NCI-H2029 (cell line): Measurements from ENCODE around the gene TLDC2.
"Not testable (repeated sequence)": the region's sequence is repeated elsewhere in the genome, so short reads cannot be mapped to it uniquely, and the experiment has no call there.

Experiments used
- DNase-seq: peaks from one replicate; lab custom pipeline; 2025; lab: John Stamatoyannopoulos, UW

TLDC2 gene

DNA sequence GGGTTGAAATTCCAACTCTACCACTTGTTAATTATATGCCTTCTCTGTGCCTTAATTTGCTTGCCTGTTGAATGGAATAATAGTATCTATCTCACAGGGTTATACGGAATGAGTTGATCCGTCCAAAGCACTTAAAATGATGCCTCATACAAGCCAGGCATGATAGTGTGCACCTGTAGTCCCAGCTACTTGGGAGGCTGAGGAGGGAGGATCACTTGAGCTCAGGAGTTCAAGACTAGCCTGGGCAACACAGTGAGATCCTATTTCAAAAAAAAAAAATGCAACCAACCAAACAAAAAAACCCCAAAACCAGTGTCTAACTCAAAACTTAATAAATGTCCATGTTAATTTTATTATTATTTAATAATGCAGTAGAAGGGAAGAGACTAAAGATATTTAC is 40.3 kb downstream of the TLDC2 start:
- no peak for DNase-seq

- DNase-seq, result no peak
These were observed 41.3 kb downstream of the TLDC2 start for GRCh38 chr20:36917240-36917639.

GRCh38 chr20:36917943-36918342 is 42.0 kb downstream of the TLDC2 start:
- DNase-seq, result no peak

DNA sequence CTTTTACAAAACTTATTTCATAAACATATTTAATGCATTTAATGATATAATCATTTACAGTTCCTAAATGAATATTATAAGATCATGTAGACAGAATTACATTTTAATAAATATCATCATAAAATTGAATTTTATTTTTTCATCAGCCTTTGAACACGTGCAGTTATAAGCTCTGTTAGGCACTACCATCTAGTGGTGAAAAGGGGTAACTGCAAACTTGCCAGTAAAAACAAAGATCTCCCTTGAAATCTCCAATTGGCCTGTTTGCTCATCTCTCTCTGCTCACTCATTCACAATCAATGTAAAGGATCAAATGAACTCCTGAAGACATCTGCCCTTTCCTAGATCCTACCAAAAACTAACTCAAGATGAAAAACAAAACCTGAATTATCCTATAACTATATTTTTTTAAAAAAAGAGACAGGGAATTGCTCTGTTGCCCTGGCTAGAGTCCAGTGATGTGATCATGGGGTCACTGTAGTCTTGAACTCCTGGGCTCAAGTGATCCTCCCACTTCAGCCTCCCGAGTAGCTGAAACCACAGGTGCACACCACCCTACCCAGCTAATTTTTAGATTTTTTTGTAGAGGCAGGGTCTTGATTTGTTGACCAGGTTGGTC is 43.9 kb downstream of the TLDC2 start:
- DNase-seq, result peak; percentile 33

DNA sequence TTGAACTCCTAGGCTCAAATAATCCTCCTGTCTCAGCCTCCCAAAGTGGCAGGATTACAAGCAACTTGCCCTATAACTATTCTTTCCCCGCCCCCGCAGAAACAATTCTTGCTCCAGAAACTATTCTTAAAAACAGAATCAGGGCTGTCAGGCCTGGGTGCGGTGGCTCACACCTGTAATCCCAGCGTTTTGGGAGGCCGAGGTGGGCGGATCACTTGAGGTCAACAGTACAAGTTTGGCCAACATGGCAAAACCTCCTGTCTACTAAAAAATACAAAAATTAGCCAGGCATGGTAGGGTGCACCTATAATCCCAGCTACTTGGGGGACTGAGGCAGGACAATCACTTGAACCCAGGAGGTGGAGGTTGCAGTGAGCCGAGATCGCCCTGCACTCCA is 44.4 kb downstream of the TLDC2 start:
- DNase-seq, result no peak

- no peak for DNase-seq
These were observed 48.5 kb downstream of the TLDC2 start for GRCh38 chr20:36924167-36925045.

- no peak for DNase-seq
These were observed 49.3 kb downstream of the TLDC2 start for GRCh38 chr20:36925234-36925633.

DNA sequence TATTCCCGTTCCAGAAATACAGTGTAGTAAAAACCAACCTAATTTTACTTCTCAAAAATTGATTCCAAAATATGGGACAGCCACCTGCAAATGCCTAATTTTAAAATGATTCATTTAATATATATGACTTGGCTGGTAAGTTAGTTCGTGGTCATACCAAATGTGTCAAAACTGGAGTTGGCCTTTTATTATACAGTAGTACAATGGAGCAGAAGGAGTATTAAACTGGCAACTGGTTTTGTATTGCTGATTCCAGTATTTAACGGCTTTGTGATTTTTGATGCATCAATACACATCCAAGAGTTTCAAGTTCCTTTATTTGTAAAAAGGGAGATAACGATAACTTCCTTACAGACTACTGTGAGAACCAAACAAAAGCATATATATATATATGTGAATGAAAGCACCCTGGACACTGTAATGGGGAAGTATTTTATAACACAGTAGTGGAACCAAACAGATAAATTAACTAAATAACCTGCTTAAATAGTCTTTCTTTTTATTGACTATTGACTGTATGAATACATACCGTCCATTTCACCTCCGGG is 50.8 kb downstream of the TLDC2 start:
- no peak for DNase-seq

GRCh38 chr20:36927704-36928103 is 51.8 kb downstream of the TLDC2 start:
- no peak for DNase-seq

- DNase-seq, result no peak
These were observed 53.4 kb downstream of the TLDC2 start for GRCh38 chr20:36929290-36929689.

- DNase-seq, result no peak
These were observed 53.8 kb downstream of the TLDC2 start for GRCh38 chr20:36929691-36930090.

GRCh38 chr20:36932067-36932466 is 56.1 kb downstream of the TLDC2 start:
- DNase-seq, result not testable (repeated sequence)

DNA sequence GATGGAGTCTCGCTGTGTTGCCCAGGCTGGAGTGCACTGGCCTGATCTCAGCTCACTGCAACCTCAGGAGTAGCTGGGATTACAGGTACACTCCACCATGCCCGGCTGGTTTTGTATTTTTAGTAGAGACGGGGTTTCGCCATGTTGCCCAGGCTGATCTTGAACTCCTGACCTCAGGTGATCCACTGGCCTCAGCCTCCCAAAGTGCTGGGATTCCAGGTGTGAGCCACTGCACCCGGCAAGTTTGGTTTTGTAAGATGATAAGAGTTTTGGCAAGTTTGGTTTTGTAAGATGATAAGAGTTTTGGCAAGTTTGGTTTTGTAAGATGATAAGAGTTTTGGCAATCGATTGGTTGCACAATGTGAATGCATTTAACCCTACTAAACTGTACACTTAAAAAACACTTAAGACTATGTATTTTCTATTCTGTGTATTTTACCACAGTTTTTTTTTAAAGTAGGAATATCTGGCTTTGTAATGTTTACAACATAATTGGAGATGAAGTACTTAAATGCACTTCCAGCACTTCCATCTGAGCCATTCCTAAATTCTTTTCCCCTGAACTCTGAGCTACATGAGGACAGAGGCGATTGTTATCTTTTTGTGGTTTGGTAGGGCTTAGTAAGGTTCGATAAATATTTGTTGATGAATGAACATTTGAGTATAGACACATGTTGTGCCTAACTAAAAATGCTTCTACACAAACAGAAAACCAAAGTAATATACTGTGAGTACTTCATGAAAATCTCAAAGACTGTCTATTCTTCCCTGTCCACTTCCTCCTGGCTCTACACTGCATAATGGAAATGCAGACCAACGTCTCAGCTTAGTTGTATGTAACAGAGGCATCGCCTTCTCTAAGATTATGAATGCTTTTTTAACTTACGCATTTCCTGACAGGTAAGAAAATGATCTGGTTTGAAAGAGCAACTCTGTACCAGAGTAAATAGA is 56.8 kb downstream of the TLDC2 start:
- DNase-seq, result no peak

GRCh38 chr20:36933571-36933970 is 57.6 kb downstream of the TLDC2 start:
- not testable (repeated sequence) for DNase-seq

DNA sequence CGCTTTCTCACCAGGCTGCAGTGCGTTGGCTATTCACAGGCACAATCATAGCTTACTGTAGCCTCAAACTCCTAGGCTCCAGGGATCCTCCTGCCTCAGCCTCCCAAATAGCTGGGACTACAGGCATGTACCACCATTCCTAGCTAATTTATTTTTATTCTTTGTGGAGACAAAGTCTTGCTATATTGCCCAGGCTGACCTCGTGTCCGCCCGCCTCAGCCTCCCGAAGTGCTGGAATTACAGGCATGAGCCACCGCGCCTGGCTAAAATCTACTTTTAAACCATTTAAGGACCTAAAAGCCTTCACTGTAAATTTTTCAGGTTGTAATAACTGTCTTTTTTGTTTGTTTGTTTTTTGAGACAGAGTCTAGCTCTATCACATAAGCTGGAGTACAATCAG is 60.4 kb downstream of the TLDC2 start:
- no peak for DNase-seq

DNA sequence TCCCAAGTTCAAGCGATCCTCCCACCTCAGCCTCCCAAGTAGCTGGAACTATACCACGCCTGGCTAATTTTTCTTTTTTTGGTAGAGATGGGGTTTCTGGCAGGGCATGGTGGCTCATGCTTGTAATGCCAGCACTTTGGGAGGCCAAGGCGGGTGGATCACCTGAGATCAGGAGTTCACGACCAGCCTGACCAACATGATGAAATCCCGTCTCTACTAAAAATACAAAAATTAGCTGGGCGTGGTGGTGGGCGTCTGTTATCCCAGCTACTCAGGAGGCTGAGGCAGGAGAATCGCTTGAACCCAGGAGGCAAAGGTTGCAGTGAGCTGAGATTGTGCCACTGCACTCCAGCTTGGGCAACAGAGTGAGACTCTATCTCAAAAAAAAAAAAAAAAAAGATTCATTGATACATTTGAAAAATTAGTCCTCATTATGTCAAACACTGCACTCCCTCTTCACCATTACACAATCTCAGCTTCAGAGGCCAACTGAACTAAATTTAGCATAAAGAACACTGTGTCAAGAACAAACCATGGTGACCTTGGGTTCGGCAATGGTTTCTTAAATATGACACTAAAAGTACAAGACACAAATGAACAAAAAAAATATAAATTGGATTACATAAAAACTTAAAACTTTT is 60.9 kb downstream of the TLDC2 start:
- DNase-seq, result not testable (repeated sequence)

DNA sequence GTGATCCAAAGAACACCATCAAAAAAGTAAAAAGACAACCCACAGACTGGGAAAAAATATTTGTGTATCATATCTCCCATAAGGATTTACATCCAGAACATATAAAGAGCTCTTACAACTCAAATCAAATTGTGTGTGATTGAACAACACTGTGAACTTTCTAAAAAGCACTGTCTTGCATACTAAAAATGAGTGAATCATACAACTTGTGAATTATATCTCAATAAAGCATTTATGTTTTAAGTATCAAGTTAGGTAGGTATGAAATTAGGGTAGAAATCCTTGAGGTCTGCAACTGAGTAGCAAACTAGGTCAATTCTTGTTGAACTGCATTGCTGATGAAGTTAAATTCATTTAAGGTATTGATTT is 61.4 kb downstream of the TLDC2 start:
- DNase-seq, result no peak

DNA sequence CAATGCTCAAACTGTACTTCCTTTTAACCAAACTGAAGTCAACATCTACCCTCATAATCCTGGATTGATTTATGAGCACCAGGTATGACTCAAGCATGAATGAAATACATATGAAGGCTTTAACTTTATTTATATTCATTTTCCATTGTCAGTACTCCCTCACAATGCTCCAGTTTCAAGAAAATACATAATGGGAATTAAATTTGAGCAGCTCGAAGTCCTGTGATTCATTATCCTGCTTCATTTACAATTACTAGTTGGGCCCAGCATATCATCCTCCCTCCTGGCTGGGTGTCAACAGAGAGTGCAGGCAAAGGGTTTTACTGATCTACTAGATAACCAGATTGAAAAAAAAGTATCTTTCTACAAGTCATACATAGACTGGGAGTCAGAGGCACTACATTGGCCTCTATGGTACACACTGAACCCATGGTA is 65.5 kb downstream of the TLDC2 start:
- DNase-seq, result no peak
